ENCODE data around the gene B3GALT6. TPM values are rescaled to one million over a fixed set of nuclear protein-coding genes. Genes with fewer than 3 reads are reported as not detected.

The B3GALT6 gene
- polyA plus RNA-seq, 2 donors: 4.5 to 6.7 TPM

- WGBS, 2 donors: 0 to 1% methylated on average over 91 to 99 of the region's 99 CpGs
- Histone ChIP-seq H3K27me3 (ENCODE audit: control insufficient read depth in 1 of 2, insufficient read depth in 2 of 2, low read length in 2 of 2) (no peaks in the 10 kb centered on the region), H3K4me1 (ENCODE audit: control insufficient read depth in 2 of 2, insufficient read depth in 2 of 2, low read length in 1 of 2) (peaks cover 4 to 29% of the 10 kb centered on the region in 2 donors), H3K36me3 (ENCODE audit: control insufficient read depth in 2 of 2, insufficient read depth in 2 of 2, low read length in 1 of 2) (peaks cover 9 to 27% of the 10 kb centered on the region in 2 donors), H3K9me3 (ENCODE audit: control insufficient read depth in 2 of 2, insufficient read depth in 1 of 2, low read depth in 1 of 2, low read length in 1 of 2) (no peaks in the 10 kb centered on the region), H3K4me3 (ENCODE audit: low read depth in 1 of 2, low read length in 2 of 2) (peak within 1 kb of the TSS; percentile 88 to 91), H3K27ac (ENCODE audit: low read depth in 2 of 2, low read length in 1 of 2) (peak within 1 kb of the TSS; percentile 89 to 97)
Measured at GRCh38 chr1:1231400-1232207, 433 bp upstream of the B3GALT6 start, which contains the start of gene SDF4. Gene SDF4, minus strand, starts transcription at chr1:1232001. Its CDS starts 3,229 bp downstream, at chr1:1228772.

GRCh38 chr1:1232796-1233566, 944 bp downstream of the B3GALT6 start:
- Histone ChIP-seq H3K4me1 (ENCODE audit: control insufficient read depth in 2 of 2, insufficient read depth in 2 of 2, low read length in 1 of 2) (peaks cover 4 to 33% of the 10 kb centered on the region in 2 donors), H3K27ac (ENCODE audit: low read depth in 2 of 2, low read length in 1 of 2) (peak overlapping the region in 1 of 2 donors; percentile 42), H3K36me3 (ENCODE audit: control insufficient read depth in 2 of 2, insufficient read depth in 2 of 2, low read length in 1 of 2) (peaks cover 6 to 14% of the 10 kb centered on the region in 2 donors), H3K9me3 (ENCODE audit: control insufficient read depth in 2 of 2, insufficient read depth in 1 of 2, low read depth in 1 of 2, low read length in 1 of 2) (no peaks in the 10 kb centered on the region), H3K27me3 (ENCODE audit: control insufficient read depth in 1 of 2, insufficient read depth in 2 of 2, low read length in 2 of 2) (no peaks in the 10 kb centered on the region), H3K4me3 (ENCODE audit: low read depth in 1 of 2, low read length in 2 of 2) (peak overlapping the region; percentile 35 to 39)
- 83 to 87% methylated on average over 90 to 98 of the region's 98 CpGs for WGBS, 2 donors

GRCh38 chr1:1233567-1233892, 1.5 kb downstream of the B3GALT6 start:
- WGBS, 2 donors: 93 to 94% methylated on average over 15 of the region's 15 CpGs

GRCh38 chr1:1234180-1234808, 2.3 kb downstream of the B3GALT6 start:
- H3K27me3 ChIP-seq (ENCODE audit: control insufficient read depth in 1 of 2, insufficient read depth in 2 of 2, low read length in 2 of 2): no peaks in the 10 kb centered on the region
- H3K4me3 ChIP-seq (ENCODE audit: low read depth in 1 of 2, low read length in 2 of 2): no peak overlapping the region
- WGBS, 2 donors: 91% methylated on average over 28 of the region's 28 CpGs
- peaks cover 0 to 2% of the 10 kb centered on the region in 2 donors for H3K9me3 ChIP-seq (ENCODE audit: control insufficient read depth in 2 of 2, insufficient read depth in 1 of 2, low read depth in 1 of 2, low read length in 1 of 2)
- H3K36me3 ChIP-seq (ENCODE audit: control insufficient read depth in 2 of 2, insufficient read depth in 2 of 2, low read length in 1 of 2): peaks cover 0 to 5% of the 10 kb centered on the region in 2 donors
- peaks cover 4 to 40% of the 10 kb centered on the region in 2 donors for H3K4me1 ChIP-seq (ENCODE audit: control insufficient read depth in 2 of 2, insufficient read depth in 2 of 2, low read length in 1 of 2)
- no peak overlapping the region for H3K27ac ChIP-seq (ENCODE audit: low read depth in 2 of 2, low read length in 1 of 2)

More at GRCh38 chr1:1233567-1233892, 1.5 kb downstream of the B3GALT6 start:
- H3K4me1 ChIP-seq (ENCODE audit: control insufficient read depth in 2 of 2, insufficient read depth in 2 of 2, low read length in 1 of 2): peaks cover 4 to 38% of the 10 kb centered on the region in 2 donors
- H3K36me3 ChIP-seq (ENCODE audit: control insufficient read depth in 2 of 2, insufficient read depth in 2 of 2, low read length in 1 of 2): peaks cover under 1 to 9% of the 10 kb centered on the region in 2 donors
- H3K27ac ChIP-seq (ENCODE audit: low read depth in 2 of 2, low read length in 1 of 2): no peak overlapping the region
- no peaks in the 10 kb centered on the region for H3K27me3 ChIP-seq (ENCODE audit: control insufficient read depth in 1 of 2, insufficient read depth in 2 of 2, low read length in 2 of 2)
- no peaks in the 10 kb centered on the region for H3K9me3 ChIP-seq (ENCODE audit: control insufficient read depth in 2 of 2, insufficient read depth in 1 of 2, low read depth in 1 of 2, low read length in 1 of 2)
- H3K4me3 ChIP-seq (ENCODE audit: low read depth in 1 of 2, low read length in 2 of 2): no peak overlapping the region

GRCh38 chr1:1235016-1235744, 3.1 kb downstream of the B3GALT6 start:
- Histone ChIP-seq H3K36me3 (ENCODE audit: control insufficient read depth in 2 of 2, insufficient read depth in 2 of 2, low read length in 1 of 2) (peaks cover 0 to 2% of the 10 kb centered on the region in 2 donors), H3K27ac (ENCODE audit: low read depth in 2 of 2, low read length in 1 of 2) (no peak overlapping the region), H3K27me3 (ENCODE audit: control insufficient read depth in 1 of 2, insufficient read depth in 2 of 2, low read length in 2 of 2) (peaks cover 0 to 5% of the 10 kb centered on the region in 2 donors), H3K9me3 (ENCODE audit: control insufficient read depth in 2 of 2, insufficient read depth in 1 of 2, low read depth in 1 of 2, low read length in 1 of 2) (peaks cover 0 to 2% of the 10 kb centered on the region in 2 donors), H3K4me3 (ENCODE audit: low read depth in 1 of 2, low read length in 2 of 2) (no peak overlapping the region), H3K4me1 (ENCODE audit: control insufficient read depth in 2 of 2, insufficient read depth in 2 of 2, low read length in 1 of 2) (peaks cover 4 to 38% of the 10 kb centered on the region in 2 donors)
- WGBS, 2 donors: 83% methylated on average over 27 of the region's 27 CpGs

- Histone ChIP-seq H3K9me3 (ENCODE audit: control insufficient read depth in 2 of 2, insufficient read depth in 1 of 2, low read depth in 1 of 2, low read length in 1 of 2) (peaks cover 0 to 2% of the 10 kb centered on the region in 2 donors), H3K27me3 (ENCODE audit: control insufficient read depth in 1 of 2, insufficient read depth in 2 of 2, low read length in 2 of 2) (peaks cover 0 to 5% of the 10 kb centered on the region in 2 donors), H3K4me1 (ENCODE audit: control insufficient read depth in 2 of 2, insufficient read depth in 2 of 2, low read length in 1 of 2) (peaks cover 7 to 34% of the 10 kb centered on the region in 2 donors), H3K27ac (ENCODE audit: low read depth in 2 of 2, low read length in 1 of 2) (no peak overlapping the region), H3K4me3 (ENCODE audit: low read depth in 1 of 2, low read length in 2 of 2) (no peak overlapping the region), H3K36me3 (ENCODE audit: control insufficient read depth in 2 of 2, insufficient read depth in 2 of 2, low read length in 1 of 2) (peaks cover 0 to 2% of the 10 kb centered on the region in 2 donors)
- WGBS, 2 donors: 81 to 82% methylated on average over 22 of the region's 22 CpGs
Measured at GRCh38 chr1:1236176-1236763, 4.2 kb downstream of the B3GALT6 start.

GRCh38 chr1:1236945-1237873, 5.2 kb downstream of the B3GALT6 start:
- Histone ChIP-seq H3K4me3 (ENCODE audit: low read depth in 1 of 2, low read length in 2 of 2) (no peak overlapping the region), H3K36me3 (ENCODE audit: control insufficient read depth in 2 of 2, insufficient read depth in 2 of 2, low read length in 1 of 2) (peaks cover 0 to 2% of the 10 kb centered on the region in 2 donors), H3K9me3 (ENCODE audit: control insufficient read depth in 2 of 2, insufficient read depth in 1 of 2, low read depth in 1 of 2, low read length in 1 of 2) (peaks cover 0 to 5% of the 10 kb centered on the region in 2 donors), H3K27ac (ENCODE audit: low read depth in 2 of 2, low read length in 1 of 2) (no peak overlapping the region), H3K4me1 (ENCODE audit: control insufficient read depth in 2 of 2, insufficient read depth in 2 of 2, low read length in 1 of 2) (peaks cover 7 to 35% of the 10 kb centered on the region in 2 donors), H3K27me3 (ENCODE audit: control insufficient read depth in 1 of 2, insufficient read depth in 2 of 2, low read length in 2 of 2) (peaks cover 0 to 5% of the 10 kb centered on the region in 2 donors)
- 29 to 30% methylated on average over 29 to 34 of the region's 34 CpGs for WGBS, 2 donors

Data from esophagus (tissue), 2 donors.